GM19468 (cell line): ENCODE results near the gene PRCD.

Experiments
- ATAC-seq: cut with Tn5 transposase; IDR thresholded peaks from one replicate; pipeline ENCODE4 v1.9.1; 2021; ENCODE audit warnings: mild to moderate bottlenecking, moderate library complexity, moderate number of reproducible peaks; ENCODE audit not compliant: unreplicated experiment; ENCODE audit errors: extremely low read depth

The PRCD gene

DNA sequence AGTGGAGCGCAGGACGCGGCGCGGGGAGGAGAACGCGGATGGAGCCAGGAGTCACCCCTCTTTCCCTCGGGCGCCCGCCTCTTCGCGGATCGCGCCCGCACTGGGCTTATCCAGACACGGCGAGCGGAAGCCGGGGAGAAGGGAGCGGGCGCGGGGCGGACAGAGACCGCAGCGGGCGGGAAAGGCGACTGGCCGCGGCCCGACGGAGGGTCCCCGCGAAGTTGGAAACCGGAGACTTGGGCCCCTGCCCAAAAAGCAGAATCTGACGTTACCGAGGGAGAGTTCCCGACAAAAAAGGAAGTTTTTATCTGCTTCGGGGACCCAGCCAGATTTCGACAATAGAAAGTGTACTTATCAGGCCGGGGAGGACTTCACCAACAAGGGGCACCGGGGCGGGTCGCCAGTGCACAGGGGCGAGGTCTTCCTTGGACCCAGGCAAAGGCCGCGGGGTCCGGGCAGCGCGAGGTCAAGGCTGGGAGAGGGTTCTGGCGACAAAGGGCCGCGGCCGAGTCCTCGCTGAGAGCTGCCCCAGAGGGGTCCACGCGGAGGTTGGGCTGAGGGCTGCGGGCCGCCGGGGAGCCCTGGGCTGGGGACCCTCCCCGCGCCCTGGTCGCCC, 45.3 kb downstream of the PRCD start:
- ATAC-seq, result no peak

DNA sequence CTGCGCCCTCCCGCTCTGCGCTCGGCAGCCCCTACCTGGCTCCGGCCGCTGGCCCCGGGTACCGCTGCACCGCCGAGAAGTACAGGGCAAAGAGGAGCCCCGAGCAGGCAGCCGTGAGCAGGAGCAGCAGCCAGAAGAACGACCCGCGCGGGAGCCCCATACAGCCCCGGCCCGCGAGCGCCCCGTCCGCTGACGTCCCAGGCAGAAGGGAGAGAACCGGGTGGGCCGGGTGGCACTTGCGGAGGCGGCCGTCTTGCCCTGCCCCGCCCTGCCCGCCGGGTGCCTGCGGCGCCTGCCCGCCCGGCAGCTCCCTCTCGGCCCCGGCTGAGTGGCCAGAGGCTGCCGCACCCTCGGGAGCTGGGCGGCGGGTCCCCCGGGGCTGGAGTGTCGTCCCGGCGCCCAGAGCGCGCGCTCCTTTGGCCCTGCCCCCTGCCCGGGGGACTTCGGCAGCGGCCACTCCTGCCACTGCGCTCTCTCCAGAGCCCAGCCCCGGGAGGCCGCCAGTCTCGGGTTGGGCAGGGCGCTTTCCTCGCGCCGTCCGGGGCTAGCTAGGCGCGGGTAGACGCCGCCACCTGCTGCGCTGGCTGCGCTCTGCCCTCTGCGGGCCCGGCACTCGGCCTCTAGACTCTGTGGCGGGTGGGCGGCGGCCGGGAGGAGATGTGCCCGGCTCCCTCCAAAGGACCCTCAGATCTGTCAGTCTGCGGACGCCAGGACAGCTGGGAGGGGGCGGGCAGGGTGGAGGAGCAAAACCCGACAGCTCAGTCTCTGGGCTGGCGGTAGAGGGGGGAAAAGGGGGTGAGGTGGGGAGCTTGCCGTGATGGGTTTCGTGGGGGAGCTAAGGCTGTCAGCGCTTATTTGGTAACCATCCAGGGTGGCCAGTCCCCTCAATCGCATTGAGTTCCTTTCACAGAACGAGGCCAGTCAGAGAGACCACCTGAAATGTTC, 46.1 kb downstream of the PRCD start, which contains the start of gene ST6GALNAC2:
Gene ST6GALNAC2 (minus strand): TSS at position 212 of the 945 bp plus-strand sequence. CDS start 52 bp downstream, at position 160.
- no peak for ATAC-seq

DNA sequence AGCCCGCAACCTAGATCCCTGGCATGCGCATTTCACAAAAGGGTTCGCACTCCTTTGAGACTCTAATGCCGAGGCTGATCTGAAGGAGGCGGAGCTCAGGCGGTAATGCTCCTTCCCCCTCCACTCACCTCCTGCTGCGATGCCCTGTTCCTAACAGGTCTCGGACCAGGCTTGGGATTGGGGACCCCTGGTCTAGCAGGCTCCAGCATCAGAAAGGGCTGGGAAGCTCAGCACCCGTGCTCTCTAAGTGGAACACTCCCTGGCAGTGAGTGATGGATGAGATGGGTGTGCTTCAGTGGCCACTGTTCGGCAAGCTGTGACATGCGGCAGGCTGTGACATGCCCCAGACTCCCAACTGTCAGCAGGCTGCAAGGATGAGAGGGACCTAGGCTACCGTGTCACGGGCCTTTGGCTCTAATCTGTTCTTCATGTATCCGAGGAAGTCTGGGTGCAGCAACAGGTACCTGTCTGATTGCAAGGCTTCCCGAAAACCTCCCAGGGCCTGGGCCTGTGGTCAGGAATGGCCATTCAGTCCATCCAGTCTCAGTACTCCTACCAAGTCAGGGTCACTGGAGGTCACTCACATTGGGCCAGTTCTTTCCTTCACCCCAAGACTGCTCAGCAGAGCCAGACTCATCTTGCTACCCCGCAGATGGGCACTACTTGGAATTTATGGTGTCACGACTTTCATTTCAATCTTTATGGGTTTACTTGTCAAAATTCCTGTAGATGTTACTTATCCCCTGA, 47.1 kb downstream of the PRCD start:
- ATAC-seq, result no peak

DNA sequence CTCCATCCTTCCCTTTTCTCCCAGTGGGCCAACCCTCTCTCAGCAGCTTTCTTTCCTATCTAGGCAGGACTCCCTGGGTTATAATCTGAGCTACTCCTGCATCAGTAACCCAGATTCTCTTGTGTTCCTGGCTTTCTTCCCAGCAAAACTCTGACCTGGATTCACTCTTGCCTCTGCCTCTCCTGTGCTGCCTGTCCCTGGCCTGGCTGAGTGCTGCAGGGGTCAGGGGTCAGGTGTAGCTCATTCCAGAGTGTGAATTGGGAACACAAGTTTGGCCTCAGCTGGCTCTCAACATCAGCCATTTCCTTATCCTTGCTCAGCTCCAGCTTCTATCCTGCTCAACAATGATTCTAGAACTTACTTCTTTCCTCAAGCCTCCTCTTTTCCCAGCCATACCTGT, 48.3 kb downstream of the PRCD start:
- no peak for ATAC-seq

DNA sequence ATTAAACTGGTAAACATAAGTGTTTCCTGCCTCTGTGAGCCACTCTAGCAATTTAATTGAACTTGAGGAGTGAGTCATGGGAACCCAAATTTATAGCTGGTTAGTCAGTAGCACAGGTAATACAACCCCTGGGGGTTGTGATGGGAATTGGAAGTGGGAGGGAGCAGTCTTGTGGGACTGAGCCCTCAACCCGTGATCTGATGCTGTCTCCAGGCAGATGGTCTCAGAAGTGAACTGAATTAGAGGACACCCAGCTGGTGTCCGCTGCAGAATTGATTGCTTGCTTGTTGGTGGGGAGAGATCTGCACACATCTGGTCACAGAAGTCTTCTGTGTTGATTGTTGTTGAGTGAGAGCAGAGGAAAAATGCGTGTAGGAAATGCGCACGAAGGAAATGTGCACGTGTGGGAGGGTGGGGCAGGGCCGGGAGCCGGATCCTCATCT, 53.6 kb downstream of the PRCD start:
- ATAC-seq, result no peak

DNA sequence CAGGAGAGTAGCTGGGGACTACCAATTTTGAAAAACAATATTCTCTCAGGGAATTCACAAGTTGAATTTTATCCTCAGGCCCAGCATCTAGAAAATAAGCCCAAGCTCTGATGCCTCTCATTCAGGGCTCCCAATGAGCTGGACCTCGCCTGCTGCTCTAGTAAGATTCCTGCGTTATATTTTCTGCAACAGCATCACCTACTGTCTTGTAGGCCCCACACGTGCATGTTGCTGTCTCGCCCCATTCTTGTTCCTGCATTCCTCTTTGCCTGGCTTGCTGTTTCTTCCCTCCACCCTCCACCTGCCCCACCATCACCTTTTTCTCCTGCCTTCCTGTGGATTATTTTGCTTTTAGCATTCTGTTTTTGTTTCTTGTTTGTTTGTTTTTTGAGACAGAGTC, 54.1 kb downstream of the PRCD start:
- ATAC-seq, result no peak

DNA sequence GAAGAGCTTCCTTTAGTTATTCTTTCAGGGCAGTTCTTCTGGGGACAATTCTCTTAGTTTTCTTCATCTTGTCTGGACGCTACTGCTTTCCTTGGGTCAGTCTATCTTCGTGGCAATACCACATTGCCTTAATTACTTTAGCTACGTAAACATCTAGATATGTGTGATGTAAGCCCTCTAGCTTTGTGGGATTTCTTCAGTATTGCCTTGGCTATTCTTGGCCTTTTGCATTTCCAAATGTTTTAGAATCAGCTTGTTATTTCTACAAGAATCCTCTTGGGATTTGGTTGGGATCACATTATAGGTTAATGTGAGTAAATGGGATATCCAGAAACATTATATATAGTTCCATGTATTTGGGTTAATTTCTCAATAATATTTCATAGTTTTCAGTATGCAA, 54.8 kb downstream of the PRCD start:
- no peak for ATAC-seq
